Ovary (tissue), 9 donors: Measurements from ENCODE around the gene MAN2A2. TPM values are rescaled to one million over a fixed set of nuclear protein-coding genes. Genes with fewer than 3 reads are reported as not detected.
A peak's percentile ranks its signal among the peaks of the same experiment; 100 is the strongest.

Experiments used
- DNase-seq, 5 donors: peaks; one replicate each; pipeline ENCODE4 v3.0.0-alpha.2; 2019 to 2020
- H3K27ac ChIP-seq, 2 donors: fragments of 200-600 bp; one replicate each; pipeline versions ENCODE4 v1.5.1 to v1.8.0; 2019 to 2022
- H3K27me3 ChIP-seq: fragments of 200-600 bp; one replicate; pipeline ENCODE4 v1.8.0; 2022
- H3K36me3 ChIP-seq: fragments of 200-600 bp; sonication (generic); one replicate; pipeline ENCODE4 v1.5.1; 2019
- H3K4me1 ChIP-seq: one replicate; pipeline ENCODE4 v1.8.1; 2013; ENCODE audit warnings: mild to moderate bottlenecking, moderate library complexity; ENCODE audit not compliant: insufficient read depth
- H3K4me3 ChIP-seq: fragments of 200-600 bp; sonication (generic); one replicate; pipeline ENCODE4 v1.5.1; 2017
- H3K9me3 ChIP-seq, 2 donors: fragments of 200-600 bp in 1 of 2; sonication (generic) in 1 of 2; one replicate each; pipeline versions ENCODE4 v1.5.1 to v1.8.1; 2013 to 2019; ENCODE audit warnings: mild to moderate bottlenecking in 1 of 2, moderate library complexity in 1 of 2
- CTCF ChIP-seq, 3 donors: fragments of 450-650 bp in 2 of 3; fragments of 200-600 bp in 1 of 3; IDR thresholded peaks; one replicate each; pipeline versions ENCODE4 v1.5.1 to v1.8.0; 2016 to 2022; ENCODE audit warnings: antibody characterized with exemption in 3 of 3, mild to moderate bottlenecking in 1 of 3
- EP300 ChIP-seq: sonication (generic); formaldehyde crosslinking; IDR thresholded peaks from one replicate; pipeline ENCODE4 v1.6.1; 2017; ENCODE audit warnings: antibody characterized with exemption
- POLR2A ChIP-seq: fragments of 450-650 bp; IDR thresholded peaks from one replicate; pipeline ENCODE4 v1.6.1; 2017; ENCODE audit warnings: antibody characterized with exemption, mild to moderate bottlenecking, moderate library complexity
- WGBS, 3 donors: extraction: QIAGEN DNeasy Blood & Tissue Kit in 1 of 3; methylation state at CpG; one replicate each; pipeline versions ENCODE4 v1.1.5 to v1.1.7; 2013 to 2017; 5-methylcytosine and 5-hydroxymethylcytosine counted together
- intact Hi-C, 4 donors: fragments of 100-400 bp; cut with DNase I; formaldehyde crosslinking; loops; one replicate each; pipeline versions ENCODE4 v1.11.0 to v1.15.1; 2022 to 2023
- polyA plus RNA-seq, 2 donors: library from polyadenylated mRNA; stranded (reverse); fragments of 200-250 nt in 1 of 2; fragments of 350-450 nt in 1 of 2; fragmentation: Illumina TruSeq in 1 of 2; extraction: RNeasy Lipid Tissue Mini Kit (QIAGEN cat#74804) in 1 of 2; gene quantifications; one replicate each; pipeline ENCODE4 v1.2.3, GENCODE V29; 2013 to 2014
- total RNA-seq, 7 donors: library from RNA; depleted of rRNA in 2 of 7; stranded (reverse); fragments of >200 nt in 2 of 7; fragmentation: NEBNext Ultra II Directional in 3 of 7; extraction: Animal tissue kit (Norgen Biotek cat#: 25700) in 3 of 7; gene quantifications; one replicate each; pipeline versions ENCODE4 v1.1.0 to v1.2.4, GENCODE V29; 2016 to 2023
- donor health status: DM: no; HTN: no; CAD: no; lungs with moderate emphysema.
- donor health status: DM: no; HTN: no; CAD: no.
- donor health status: Bipolar disorder and iron deficiency.
- donor health status: DM: yes; HTN: yes; CAD: no.
- donor health status: DM: no; HTN: no; CAD: no.
- donor health status: DM: yes; HTN: yes; CAD: no.

The MAN2A2 gene
- total and polyA plus RNA-seq, 9 donors, result 25.3 to 66.5 (median 31.2) TPM

- 84 to 90% (median 86%) methylated on average over 11 to 13 of the region's 13 CpGs for WGBS, 3 donors
- no peak overlapping the region for H3K27ac ChIP-seq
- TF ChIP-seq CTCF (IDR thresholded peaks at IDR 0.05) (no peak), POLR2A (no peak)
- H3K4me3 ChIP-seq, result no peak overlapping the region
- H3K27me3 ChIP-seq, result no peaks in the 10 kb centered on the region
- peaks cover 10% of the 10 kb centered on the region for H3K4me1 ChIP-seq
- no peaks in the 10 kb centered on the region for H3K9me3 ChIP-seq
- DNase-seq, result peak in 1 of 5 donors; percentile 22
- H3K36me3 ChIP-seq, result no peaks in the 10 kb centered on the region
- intact Hi-C loops, result loop anchor here in 3 of 4 donors (2.0 to 5.0 kb wide), 4 partner anchors 170 to 565 kb away; partner anchors contain the start of gene BLM (in 1 of the 3)
These were observed 16.0 kb upstream of the MAN2A2 start for GRCh38 chr15:90887037-90887481.

- intact Hi-C loops, result loop anchor here in 2 of 4 donors (5.0 kb wide), 3 partner anchors 172 to 567 kb away; partner anchors contain the start of gene BLM (in 1 of the 2)
- H3K36me3 ChIP-seq, result no peaks in the 10 kb centered on the region
These were observed 13.8 kb upstream of the MAN2A2 start for GRCh38 chr15:90889313-90889730.

GRCh38 chr15:90889736-90890456, 13.2 kb upstream of the MAN2A2 start:
- no peak for DNase-seq
- Histone ChIP-seq H3K9me3 (no peaks in the 10 kb centered on the region), H3K4me1 (peaks cover 7% of the 10 kb centered on the region), H3K36me3 (no peaks in the 10 kb centered on the region), H3K4me3 (no peak overlapping the region), H3K27me3 (no peaks in the 10 kb centered on the region), H3K27ac (no peak overlapping the region)
- intact Hi-C loops, result loop anchor here in 2 of 4 donors (5.0 kb wide), 3 partner anchors 173 to 568 kb away; partner anchors contain the start of gene BLM (in 1 of the 2)
- TF ChIP-seq EP300, result no peak
- no peak for TF ChIP-seq CTCF (IDR thresholded peaks at IDR 0.05)
- no peak for TF ChIP-seq POLR2A
- 82 to 87% (median 85%) methylated on average over 31 of the region's 31 CpGs for WGBS, 3 donors

More at GRCh38 chr15:90889313-90889730, 13.8 kb upstream of the MAN2A2 start:
- peaks cover 10% of the 10 kb centered on the region for H3K4me1 ChIP-seq
- no peaks in the 10 kb centered on the region for H3K27me3 ChIP-seq
- no peak overlapping the region for H3K4me3 ChIP-seq
- no peak for DNase-seq
- 84 to 89% (median 88%) methylated on average over 18 of the region's 18 CpGs for WGBS, 3 donors
- H3K27ac ChIP-seq, result no peak overlapping the region
- TF ChIP-seq POLR2A (no peak), EP300 (no peak), CTCF (IDR thresholded peaks at IDR 0.05) (no peak)
- H3K9me3 ChIP-seq, result no peaks in the 10 kb centered on the region

- Histone ChIP-seq H3K4me3 (no peak overlapping the region), H3K9me3 (no peaks in the 10 kb centered on the region), H3K27ac (no peak overlapping the region), H3K4me1 (peaks cover under 1% of the 10 kb centered on the region), H3K36me3 (no peaks in the 10 kb centered on the region), H3K27me3 (no peaks in the 10 kb centered on the region)
- intact Hi-C loops, result no loop called here
- no peak for DNase-seq
- TF ChIP-seq CTCF (IDR thresholded peaks at IDR 0.05) (no peak), POLR2A (no peak), EP300 (no peak)
- 80 to 82% (median 80%) methylated on average over 11 to 12 of the region's 12 CpGs for WGBS, 3 donors
These were observed 12.3 kb upstream of the MAN2A2 start for GRCh38 chr15:90890839-90891238.
